H9 (cell line): ENCODE measurements around the gene BCL2L1. TPM values are rescaled to one million over a fixed set of nuclear protein-coding genes. Genes with fewer than 3 reads are reported as not detected.

Source experiments
- DNase-seq: peaks from one replicate; pipeline ENCODE4 v3.0.0-alpha.2; 2017
- H2AFZ ChIP-seq: one replicate; pipeline ENCODE4 v1.6.1; 2013; ENCODE audit warnings: mild to moderate bottlenecking, low read length, control low read depth, moderate library complexity
- H2AK5ac ChIP-seq: 2 replicates; pipeline ENCODE4 v1.6.1; 2013; ENCODE audit warnings: low read length, control low read depth, mixed read lengths; ENCODE audit not compliant: insufficient read length
- H2BK120ac ChIP-seq: one replicate; pipeline ENCODE4 v1.6.1; 2013; ENCODE audit warnings: low read depth, mild to moderate bottlenecking, low read length, control low read depth, inconsistent platforms; ENCODE audit not compliant: poor library complexity, severe bottlenecking
- H2BK12ac ChIP-seq: 2 replicates; pipeline ENCODE4 v1.6.1; 2013; ENCODE audit warnings: low read length, control low read depth, mixed read lengths, low read depth; ENCODE audit not compliant: insufficient read length
- H2BK15ac ChIP-seq: 2 replicates; pipeline ENCODE4 v1.6.1; 2013; ENCODE audit warnings: low read depth, low read length, control low read depth
- H2BK20ac ChIP-seq: one replicate; pipeline ENCODE4 v1.6.1; 2013; ENCODE audit warnings: low read depth, mild to moderate bottlenecking, low read length, control low read depth, inconsistent platforms; ENCODE audit not compliant: poor library complexity, severe bottlenecking
- H2BK5ac ChIP-seq: 2 replicates; pipeline ENCODE4 v1.6.1; 2013; ENCODE audit warnings: low read length, control low read depth, mixed read lengths; ENCODE audit not compliant: insufficient read length
- H3K14ac ChIP-seq: 2 replicates; pipeline ENCODE4 v1.6.1; 2013; ENCODE audit warnings: low read length, control low read depth; ENCODE audit not compliant: insufficient read depth
- H3K18ac ChIP-seq: 2 replicates; pipeline ENCODE4 v1.6.1; 2013; ENCODE audit warnings: low read depth, mild to moderate bottlenecking, mixed read lengths, low read length, control low read depth; ENCODE audit not compliant: insufficient read length
- H3K23ac ChIP-seq: 2 replicates; pipeline ENCODE4 v1.6.1; 2013; ENCODE audit warnings: low read length, control low read depth, mixed read lengths, low read depth; ENCODE audit not compliant: insufficient read length
- H3K23me2 ChIP-seq: 2 replicates; pipeline ENCODE4 v1.6.1; 2013; ENCODE audit warnings: low read depth, mild to moderate bottlenecking, mixed read lengths, low read length, control low read depth; ENCODE audit not compliant: insufficient read length, poor library complexity, severe bottlenecking
- H3K27ac ChIP-seq: 2 replicates; pipeline ENCODE4 v1.5.1; 2013; ENCODE audit warnings: low read length, control low read depth, mixed read lengths, low read depth; ENCODE audit not compliant: insufficient read length
- H3K27me3 ChIP-seq: 2 replicates; pipeline ENCODE4 v1.6.1; 2013; ENCODE audit warnings: low read length, control low read depth, inconsistent platforms; ENCODE audit not compliant: insufficient read depth
- H3K4ac ChIP-seq: 2 replicates; pipeline ENCODE4 v1.6.1; 2013; ENCODE audit warnings: low read depth, mild to moderate bottlenecking, control low read depth, inconsistent platforms, low read length, moderate library complexity
- H3K4me1 ChIP-seq: 2 replicates; pipeline ENCODE4 v1.6.1; 2013; ENCODE audit warnings: low read length, control low read depth, inconsistent platforms; ENCODE audit not compliant: insufficient read depth
- H3K4me2 ChIP-seq: 2 replicates; pipeline ENCODE4 v1.6.1; 2013; ENCODE audit warnings: low read length, control low read depth, mixed read lengths; ENCODE audit not compliant: insufficient read length, insufficient read depth
- H3K56ac ChIP-seq: 2 replicates; pipeline ENCODE4 v1.6.1; 2013; ENCODE audit warnings: low read depth, mild to moderate bottlenecking, mixed read lengths, low read length, control low read depth; ENCODE audit not compliant: insufficient read length
- H3K79me1 ChIP-seq: 2 replicates; pipeline ENCODE4 v1.6.1; 2013; ENCODE audit warnings: low read depth, mild to moderate bottlenecking, moderate library complexity, low read length, control low read depth, inconsistent platforms; ENCODE audit not compliant: insufficient read depth, poor library complexity, severe bottlenecking
- H3K79me2 ChIP-seq: 2 replicates; pipeline ENCODE4 v1.6.1; 2013; ENCODE audit warnings: low read length, control low read depth, inconsistent platforms; ENCODE audit not compliant: insufficient read depth
- H3K9ac ChIP-seq: 2 replicates; pipeline ENCODE4 v1.6.1; 2013; ENCODE audit warnings: low read length, control low read depth, mixed read lengths; ENCODE audit not compliant: insufficient read length; ENCODE audit errors: extremely low read depth
- H3K9me3 ChIP-seq: one replicate; pipeline ENCODE4 v1.6.1; 2013; ENCODE audit warnings: low read depth, low read length, inconsistent platforms; ENCODE audit not compliant: control insufficient read depth
- H3T11ph ChIP-seq: one replicate; pipeline ENCODE4 v1.6.1; 2013; ENCODE audit warnings: mild to moderate bottlenecking, low read length, control low read depth, inconsistent platforms
- H4K20me1 ChIP-seq: one replicate; pipeline ENCODE4 v1.6.1; 2013; ENCODE audit not compliant: control insufficient read depth, insufficient read length, insufficient read depth
- H4K5ac ChIP-seq: 2 replicates; pipeline ENCODE4 v1.6.1; 2013; ENCODE audit warnings: low read depth, mild to moderate bottlenecking, mixed read lengths, low read length, control low read depth; ENCODE audit not compliant: insufficient read length
- H4K8ac ChIP-seq: replicated peaks from 2 replicates; pipeline ENCODE4 v1.6.1; 2013; ENCODE audit warnings: low read length, control low read depth, mixed read lengths, low read depth; ENCODE audit not compliant: insufficient read length
- H4K91ac ChIP-seq: 2 replicates; pipeline ENCODE4 v1.6.1; 2013; ENCODE audit warnings: low read depth, mild to moderate bottlenecking, moderate library complexity, mixed read lengths, low read length, control low read depth; ENCODE audit not compliant: insufficient read length
- H3K27ac Mint-ChIP-seq, 3 experiments: 2 replicates in 2 of 3; 3 replicates in 1 of 3; pipeline ENCODE4 v1.8.0; 2020 to 2021; ENCODE audit warnings: mixed read lengths in 3 of 3, mild to moderate bottlenecking in 1 of 3, moderate library complexity in 1 of 3
- H3K27me3 Mint-ChIP-seq: 2 replicates; pipeline ENCODE4 v1.8.0; 2021; ENCODE audit warnings: low read depth, mild to moderate bottlenecking, moderate library complexity, mixed read lengths
- H3K36me3 Mint-ChIP-seq, 3 experiments: 2 replicates in 2 of 3; 3 replicates in 1 of 3; pipeline ENCODE4 v1.8.0; 2020 to 2021; ENCODE audit warnings: low read depth in 3 of 3, mixed read lengths in 3 of 3; ENCODE audit not compliant: insufficient read depth in 1 of 3
- H3K4me1 Mint-ChIP-seq, 2 experiments: 2 replicates each; pipeline ENCODE4 v1.8.0; 2020; ENCODE audit warnings: mixed read lengths in 2 of 2
- H3K4me3 Mint-ChIP-seq, 2 experiments: 2 replicates in 1 of 2; 3 replicates in 1 of 2; pipeline ENCODE4 v1.8.0; 2020 to 2021; ENCODE audit warnings: mild to moderate bottlenecking in 2 of 2, mixed read lengths in 2 of 2, moderate library complexity in 1 of 2
- H3K9me3 Mint-ChIP-seq, 2 experiments: 2 replicates in 1 of 2; 3 replicates in 1 of 2; pipeline ENCODE4 v1.8.0; 2020; ENCODE audit warnings: mild to moderate bottlenecking in 2 of 2, mixed read lengths in 2 of 2, moderate library complexity in 1 of 2
- CTCF ChIP-seq: fragments of 200-600 bp; sonication (generic); conservative IDR thresholded peaks from 3 replicates; pipeline ENCODE4 v1.8.0; 2021; ENCODE audit warnings: antibody characterized with exemption, mild to moderate bottlenecking
- WGBS: extraction: QIAGEN DNeasy Blood & Tissue Kit; methylation state at CpG from one replicate; pipeline ENCODE4 v1.1.7; 2013; ENCODE audit warnings: missing lambda C conversion rate, low lambda C conversion rate, mixed read lengths; ENCODE audit not compliant: insufficient read length; ENCODE audit errors: extremely low coverage; 5-methylcytosine and 5-hydroxymethylcytosine counted together
- total RNA-seq: library from RNA; stranded (reverse); gene quantifications from 2 replicates; pipeline ENCODE4 v1.2.1, GENCODE V29; 2021

Gene BCL2L1
- total RNA-seq, 1 experiment from 2014 or later, result 105 TPM

GRCh38 chr20:31665753-31666152 lies 56.9 kb downstream of the BCL2L1 start:
- TF ChIP-seq CTCF, result no peak
- Histone ChIP-seq H2BK15ac (no peak overlapping the region), H3K18ac (no peak overlapping the region), H4K8ac (no peak overlapping the region), H2BK12ac (no peak overlapping the region), H2AK5ac (no peak overlapping the region), H3K23me2 (peaks cover 5% of the 10 kb centered on the region), H2BK5ac (no peak overlapping the region), H3K56ac (no peak overlapping the region), H3K4ac (no peak overlapping the region), H3K27me3 (no peaks in the 10 kb centered on the region), H3K9me3 (no peaks in the 10 kb centered on the region), H3K14ac (no peak overlapping the region), H3K9ac (no peak overlapping the region), H3K79me2 (no peaks in the 10 kb centered on the region), H3T11ph (no peak overlapping the region), H3K79me1 (no peaks in the 10 kb centered on the region), H3K4me1 (no peaks in the 10 kb centered on the region), H2AFZ (no peak overlapping the region), H3K23ac (no peak overlapping the region), H3K27ac (no peak overlapping the region), H4K20me1 (peaks cover 2% of the 10 kb centered on the region), H4K91ac (no peak overlapping the region), H3K4me2 (no peak overlapping the region), H2BK120ac (no peak overlapping the region), H2BK20ac (no peak overlapping the region), H4K5ac (no peak overlapping the region)
- Mint-ChIP-seq H3K9me3 (no peaks in the 10 kb centered on the region), H3K36me3 (peaks cover 3 to 44% (median 26%) of the 10 kb centered on the region in 3 experiments; a peak in 6 of 7 replicates), H3K4me3 (no peak overlapping the region), H3K27me3 (no peaks in the 10 kb centered on the region), H3K27ac (peak overlapping the region in 2 of 3 experiments; percentile 5 to 35; a peak in 2 of 7 replicates), H3K4me1 (peaks cover 43 to 52% of the 10 kb centered on the region in 2 experiments)
- WGBS, result no CpG with 5 or more reads among the region's 10 CpGs
- no peak for DNase-seq
